Upper lobe of right lung (tissue), 1 donor: ENCODE results near the gene GLIS1. TPM values are rescaled to one million over a fixed set of nuclear protein-coding genes. Genes with fewer than 3 reads are reported as not detected.
A peak's percentile ranks its signal among the peaks of the same experiment; 100 is the strongest.

Source experiments
- ATAC-seq: fragments of 200-7000 bp; cut with Tn5 transposase; one replicate; pipeline ENCODE4 v1.9.1; 2020; ENCODE audit warnings: mild to moderate bottlenecking, moderate library complexity
- DNase-seq: peaks from one replicate; pipeline ENCODE4 v3.0.0-alpha.2; 2020
- H3K27ac ChIP-seq: fragments of 200-600 bp; one replicate; pipeline ENCODE4 v1.8.0; 2022
- H3K27me3 ChIP-seq: fragments of 200-600 bp; one replicate; pipeline ENCODE4 v1.8.0; 2022; ENCODE audit warnings: mild to moderate bottlenecking
- H3K36me3 ChIP-seq: fragments of 200-600 bp; one replicate; pipeline ENCODE4 v1.8.0; 2022
- H3K4me1 ChIP-seq: fragments of 200-600 bp; one replicate; pipeline ENCODE4 v1.8.0; 2022
- H3K4me3 ChIP-seq: fragments of 200-600 bp; one replicate; pipeline ENCODE4 v1.8.0; 2022; ENCODE audit warnings: mild to moderate bottlenecking
- H3K9me3 ChIP-seq: fragments of 200-600 bp; one replicate; pipeline ENCODE4 v1.8.0; 2022
- CTCF ChIP-seq: fragments of 200-600 bp; IDR thresholded peaks from one replicate; pipeline ENCODE4 v1.8.0; 2022; ENCODE audit warnings: antibody characterized with exemption
- intact Hi-C: fragments of 100-400 bp; cut with DNase I; formaldehyde crosslinking; loops from one replicate; pipeline ENCODE4 v1.11.0; 2022
- total RNA-seq: library from RNA; stranded (reverse); fragmentation: NEBNext Ultra II Directional; extraction: Animal tissue kit (Norgen Biotek cat#: 25700); gene quantifications from one replicate; pipeline ENCODE4 v1.2.1, GENCODE V29; 2021
- donor health status: DM: no; HTN: yes; CAD: no; lungs with severe emphysema.

The GLIS1 gene
- total RNA-seq, 1 donor from 2014 or later: 0.14 TPM

- DNase-seq (peak; percentile 54), ATAC-seq (no peak)
- no peak overlapping the region for H3K4me3 ChIP-seq
- H3K9me3 ChIP-seq: no peaks in the 10 kb centered on the region
- intact Hi-C loops: no loop called here
- TF ChIP-seq CTCF: no peak
- no peak overlapping the region for H3K27ac ChIP-seq
- H3K27me3 ChIP-seq: no peaks in the 10 kb centered on the region
- H3K4me1 ChIP-seq: no peaks in the 10 kb centered on the region
- H3K36me3 ChIP-seq: no peaks in the 10 kb centered on the region
Observed at GRCh38 chr1:53541761-53542550, 197.0 kb downstream of the GLIS1 start.

GRCh38 chr1:53541263-53541625 is 197.7 kb downstream of the GLIS1 start:
- Histone ChIP-seq H3K4me1 (no peaks in the 10 kb centered on the region), H3K36me3 (no peaks in the 10 kb centered on the region), H3K4me3 (no peak overlapping the region), H3K9me3 (no peaks in the 10 kb centered on the region), H3K27ac (no peak overlapping the region), H3K27me3 (no peaks in the 10 kb centered on the region)
- ATAC-seq: no peak
- intact Hi-C loops: no loop called here
- TF ChIP-seq CTCF: no peak
- DNase-seq: no peak

DNA sequence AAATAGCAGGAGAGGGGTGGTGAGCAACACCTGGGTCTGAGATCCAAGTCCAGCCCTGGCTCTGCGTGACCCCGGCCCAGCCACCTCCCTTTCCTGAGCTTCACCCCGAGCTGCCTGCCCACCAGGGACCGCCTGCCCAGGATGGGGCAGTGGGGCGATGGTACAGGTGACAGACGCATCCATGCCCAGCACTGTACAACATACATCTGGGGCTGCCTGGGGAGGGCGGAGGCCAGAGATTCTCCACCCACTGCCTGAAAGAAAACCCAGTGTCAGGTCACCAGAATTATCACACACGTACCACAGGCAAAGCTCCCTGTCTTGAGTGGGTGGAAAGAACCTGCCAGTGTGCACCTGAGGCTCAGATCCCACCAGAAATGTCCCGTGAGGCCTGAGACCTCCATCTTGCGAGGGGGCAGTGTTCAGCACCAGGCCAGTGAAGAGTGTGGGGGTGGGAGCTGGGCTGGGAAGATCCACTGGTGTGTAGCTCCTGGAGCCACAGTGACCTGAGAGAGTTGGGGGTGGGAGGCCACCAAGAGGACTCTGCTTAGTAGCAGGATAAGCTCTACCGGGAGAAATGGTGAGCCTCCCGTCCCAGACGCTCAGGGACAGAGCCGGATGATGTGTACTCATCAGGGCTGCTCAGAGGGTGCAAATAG is 198.2 kb downstream of the GLIS1 start:
- ATAC-seq (no peak), DNase-seq (no peak)
- Histone ChIP-seq H3K9me3 (no peaks in the 10 kb centered on the region), H3K4me1 (no peaks in the 10 kb centered on the region), H3K4me3 (no peak overlapping the region), H3K36me3 (no peaks in the 10 kb centered on the region), H3K27me3 (no peaks in the 10 kb centered on the region), H3K27ac (no peak overlapping the region)
- intact Hi-C loops: no loop called here
- TF ChIP-seq CTCF: no peak

DNA sequence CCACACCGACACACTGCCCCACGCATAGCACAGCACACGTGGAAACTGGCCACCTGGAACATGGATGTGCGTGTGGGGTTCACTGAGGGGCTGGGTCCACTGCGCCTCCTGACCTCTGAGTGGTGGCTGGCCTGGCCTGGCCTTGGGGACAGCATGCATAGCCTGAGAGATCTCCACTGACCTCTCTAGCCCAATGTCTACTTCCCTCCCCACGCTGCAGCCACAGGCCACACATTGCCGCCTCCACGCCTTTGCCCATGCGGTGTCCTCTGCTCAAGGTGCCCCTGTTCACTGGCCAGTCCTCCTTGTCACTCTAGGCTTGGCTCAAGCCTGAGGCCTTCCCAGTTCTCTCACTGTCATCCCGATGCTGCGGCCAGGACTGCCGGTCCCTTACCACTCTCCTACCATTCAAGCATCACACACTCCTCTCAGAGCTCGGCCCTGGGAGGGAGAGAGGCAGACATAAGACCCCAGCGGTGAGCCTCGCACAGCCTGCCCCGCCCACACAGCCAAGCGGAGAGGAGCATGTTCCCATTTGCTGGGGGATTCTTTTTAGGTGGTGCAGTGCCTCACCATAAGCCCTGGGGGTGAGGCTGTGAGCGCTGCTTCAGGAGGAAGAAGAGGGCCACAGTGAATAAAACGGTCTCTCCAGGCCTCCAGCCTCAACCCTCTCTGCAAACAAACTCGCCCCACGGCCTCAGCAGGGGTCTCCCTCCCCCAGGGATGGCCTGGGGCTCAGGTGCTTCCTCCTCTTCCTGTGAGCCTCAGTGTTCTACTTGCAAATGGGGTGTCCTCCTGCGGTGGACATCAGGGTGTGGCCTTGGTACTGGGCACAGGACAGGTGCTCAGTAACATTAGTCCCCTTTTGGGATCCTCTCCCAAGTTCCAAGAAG is 199.0 kb downstream of the GLIS1 start:
- Histone ChIP-seq H3K9me3 (no peaks in the 10 kb centered on the region), H3K36me3 (no peaks in the 10 kb centered on the region), H3K4me1 (no peaks in the 10 kb centered on the region), H3K27ac (no peak overlapping the region), H3K27me3 (no peaks in the 10 kb centered on the region), H3K4me3 (no peak overlapping the region)
- intact Hi-C loops: no loop called here
- TF ChIP-seq CTCF: no peak
- ATAC-seq: no peak
- DNase-seq: no peak

- TF ChIP-seq CTCF: no peak
- Histone ChIP-seq H3K36me3 (no peaks in the 10 kb centered on the region), H3K27ac (no peak overlapping the region), H3K4me3 (no peak overlapping the region), H3K27me3 (no peaks in the 10 kb centered on the region), H3K9me3 (no peaks in the 10 kb centered on the region), H3K4me1 (no peaks in the 10 kb centered on the region)
- intact Hi-C loops: no loop called here
- ATAC-seq (no peak), DNase-seq (no peak)
Observed at GRCh38 chr1:53539226-53539625, 199.7 kb downstream of the GLIS1 start.
